Measurements from ENCODE around the gene OR14I1. TPM values are rescaled to one million over a fixed set of nuclear protein-coding genes. Genes with fewer than 3 reads are reported as not detected.
"Not testable (repeated sequence)": the region's sequence is repeated elsewhere in the genome, so short reads cannot be mapped to it uniquely, and the experiment has no call there.

OR14I1 gene
- total RNA-seq, 2 experiments from 2014 or later = not detected

GRCh38 chr1:248670003-248670402 is 32.6 kb downstream of the OR14I1 start:
- no peak overlapping the region for H2AFZ ChIP-seq (ENCODE audit: low read length)
- POLR2A ChIA-PET = interaction anchor here (0.7 kb wide), 1 partner anchor 107 kb away, joined by 3 read pairs; no protein-coding TSS in a partner anchor
- no peaks in the 10 kb centered on the region for H3K79me2 ChIP-seq (ENCODE audit: insufficient read depth, low read depth, low read length)
- no peaks in the 10 kb centered on the region for H3K36me3 ChIP-seq (ENCODE audit: insufficient read depth, low read length)
- H3K4me1 ChIP-seq (ENCODE audit: insufficient read depth, low read length, poor library complexity, severe bottlenecking) = no peaks in the 10 kb centered on the region
- intact Hi-C loops (cut with micrococcal nuclease; ENCODE audit: unreplicated experiment) = loop anchor here (10.0 kb wide), 1 partner anchor 55 kb away; no protein-coding TSS in a partner anchor
- no peaks in the 10 kb centered on the region for H3K9me2 ChIP-seq (ENCODE audit: insufficient read depth, low read length)
- no peaks in the 10 kb centered on the region; the same call in 1 of the 2 replicates for H3K9me3 ChIP-seq (ENCODE audit: low read length)
- BruUV-seq (replicated peaks) = no TSS peak
- no peaks in the 10 kb centered on the region for H4K20me1 ChIP-seq (ENCODE audit: insufficient read depth, low read length)
- TF ChIP-seq, protein P1, sequence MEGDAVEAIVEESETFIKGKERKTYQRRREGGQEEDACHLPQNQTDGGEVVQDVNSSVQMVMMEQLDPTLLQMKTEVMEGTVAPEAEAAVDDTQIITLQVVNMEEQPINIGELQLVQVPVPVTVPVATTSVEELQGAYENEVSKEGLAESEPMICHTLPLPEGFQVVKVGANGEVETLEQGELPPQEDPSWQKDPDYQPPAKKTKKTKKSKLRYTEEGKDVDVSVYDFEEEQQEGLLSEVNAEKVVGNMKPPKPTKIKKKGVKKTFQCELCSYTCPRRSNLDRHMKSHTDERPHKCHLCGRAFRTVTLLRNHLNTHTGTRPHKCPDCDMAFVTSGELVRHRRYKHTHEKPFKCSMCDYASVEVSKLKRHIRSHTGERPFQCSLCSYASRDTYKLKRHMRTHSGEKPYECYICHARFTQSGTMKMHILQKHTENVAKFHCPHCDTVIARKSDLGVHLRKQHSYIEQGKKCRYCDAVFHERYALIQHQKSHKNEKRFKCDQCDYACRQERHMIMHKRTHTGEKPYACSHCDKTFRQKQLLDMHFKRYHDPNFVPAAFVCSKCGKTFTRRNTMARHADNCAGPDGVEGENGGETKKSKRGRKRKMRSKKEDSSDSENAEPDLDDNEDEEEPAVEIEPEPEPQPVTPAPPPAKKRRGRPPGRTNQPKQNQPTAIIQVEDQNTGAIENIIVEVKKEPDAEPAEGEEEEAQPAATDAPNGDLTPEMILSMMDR (conservative IDR thresholded peaks at IDR 0.05; ENCODE audit: low read length) = no peak
- TF ChIP-seq EZH2phosphoT487 (IDR thresholded peaks at IDR 0.05; ENCODE audit: borderline replicate concordance, low read depth, low read length) = no peak
- peak; percentile 15 for DNase-seq (ENCODE audit: low spot score)
- CTCF ChIA-PET (ENCODE audit: unreplicated experiment) = no interaction called here
- no peak overlapping the region for H3K4me3 ChIP-seq (ENCODE audit: low read depth, low read length, poor library complexity, severe bottlenecking)
- no peak overlapping the region for H3K4me2 ChIP-seq (ENCODE audit: low read length)
- no peak overlapping the region for H3K27ac ChIP-seq (ENCODE audit: low read depth, low read length, poor library complexity, severe bottlenecking)

- H3K4me3 ChIP-seq (ENCODE audit: low read depth, low read length, poor library complexity, severe bottlenecking); H3K36me3 ChIP-seq (ENCODE audit: insufficient read depth, low read length); H4K20me1 ChIP-seq (ENCODE audit: insufficient read depth, low read length); H3K4me1 ChIP-seq (ENCODE audit: insufficient read depth, low read length, poor library complexity, severe bottlenecking); BruUV-seq (replicated peaks); H3K27ac ChIP-seq (ENCODE audit: low read depth, low read length, poor library complexity, severe bottlenecking); H3K4me2 ChIP-seq (ENCODE audit: low read length); H3K9me3 ChIP-seq (ENCODE audit: low read length); H3K9me2 ChIP-seq (ENCODE audit: insufficient read depth, low read length); H2AFZ ChIP-seq (ENCODE audit: low read length); CTCF ChIA-PET (ENCODE audit: unreplicated experiment); intact Hi-C loops (cut with micrococcal nuclease; ENCODE audit: unreplicated experiment); DNase-seq (ENCODE audit: low spot score); H3K79me2 ChIP-seq (ENCODE audit: insufficient read depth, low read depth, low read length): not testable (repeated sequence)
- POLR2A ChIA-PET = interaction anchor here (0.6 kb wide), 1 partner anchor 76 kb away, joined by 3 read pairs; no protein-coding TSS in a partner anchor
These were observed 38.9 kb downstream of the OR14I1 start for GRCh38 chr1:248663453-248664328.

- CTCF ChIA-PET (ENCODE audit: unreplicated experiment); DNase-seq (ENCODE audit: low spot score); H4K20me1 ChIP-seq (ENCODE audit: insufficient read depth, low read length); H3K79me2 ChIP-seq (ENCODE audit: insufficient read depth, low read depth, low read length); H3K4me1 ChIP-seq (ENCODE audit: insufficient read depth, low read length, poor library complexity, severe bottlenecking); BruUV-seq (replicated peaks); H3K9me2 ChIP-seq (ENCODE audit: insufficient read depth, low read length); H3K36me3 ChIP-seq (ENCODE audit: insufficient read depth, low read length); H3K27ac ChIP-seq (ENCODE audit: low read depth, low read length, poor library complexity, severe bottlenecking); intact Hi-C loops (cut with micrococcal nuclease; ENCODE audit: unreplicated experiment); H3K4me2 ChIP-seq (ENCODE audit: low read length); POLR2A ChIA-PET; H3K9me3 ChIP-seq (ENCODE audit: low read length); H3K4me3 ChIP-seq (ENCODE audit: low read depth, low read length, poor library complexity, severe bottlenecking); H2AFZ ChIP-seq (ENCODE audit: low read length): not testable (repeated sequence)
These were observed 45.8 kb downstream of the OR14I1 start for GRCh38 chr1:248656797-248657196.

DNA sequence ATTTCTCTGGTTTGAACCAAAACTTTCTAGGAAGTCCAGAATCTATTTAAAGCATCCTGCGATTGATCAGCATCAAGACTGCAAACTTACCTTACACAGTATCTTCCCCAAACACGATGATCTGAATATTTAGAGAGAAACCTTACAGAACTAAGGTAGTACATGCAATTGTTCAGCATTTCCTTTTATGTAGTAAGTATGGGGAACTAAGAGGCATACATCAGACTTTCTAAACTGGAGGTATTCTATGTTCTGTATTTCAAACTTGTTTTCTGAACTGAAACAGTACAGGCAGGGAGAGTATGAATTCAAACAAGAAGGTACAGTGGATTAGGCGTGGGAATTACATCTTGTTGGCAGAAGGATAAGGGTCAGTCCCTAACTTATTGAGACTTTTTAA is 47.2 kb downstream of the OR14I1 start, which contains the start of gene OR2T27:
Gene OR2T27 (minus strand): TSS at position 175 of the 400 bp plus-strand sequence. CDS start 4,644 bp downstream, outside the sequence.
- H3K9me2 ChIP-seq (ENCODE audit: insufficient read depth, low read length); CTCF ChIA-PET (ENCODE audit: unreplicated experiment); BruUV-seq (replicated peaks); H3K36me3 ChIP-seq (ENCODE audit: insufficient read depth, low read length); intact Hi-C loops (cut with micrococcal nuclease; ENCODE audit: unreplicated experiment); H3K4me3 ChIP-seq (ENCODE audit: low read depth, low read length, poor library complexity, severe bottlenecking); POLR2A ChIA-PET; H3K9me3 ChIP-seq (ENCODE audit: low read length); H2AFZ ChIP-seq (ENCODE audit: low read length); H3K4me1 ChIP-seq (ENCODE audit: insufficient read depth, low read length, poor library complexity, severe bottlenecking); H4K20me1 ChIP-seq (ENCODE audit: insufficient read depth, low read length); H3K4me2 ChIP-seq (ENCODE audit: low read length); H3K79me2 ChIP-seq (ENCODE audit: insufficient read depth, low read depth, low read length); DNase-seq (ENCODE audit: low spot score); H3K27ac ChIP-seq (ENCODE audit: low read depth, low read length, poor library complexity, severe bottlenecking): not testable (repeated sequence)

Measured in OCI-LY7 (cell line).